D341Med (cell line): Measurements from ENCODE around the gene LTB4R.
A peak's percentile ranks its signal among the peaks of the same experiment; 100 is the strongest.

Source experiments
- DNase-seq: peaks from one replicate; pipeline ENCODE4 v3.0.0; 2012; ENCODE audit warnings: low spot score

Gene LTB4R

GRCh38 chr14:24310646-24311604 is at the start of gene LTB4R:
Gene LTB4R (plus strand): TSS chr14:24311502. CDS start chr14:24315652, 4,150 bp downstream.
- DNase-seq, result no peak

GRCh38 chr14:24261969-24262327 is 49.4 kb upstream of the LTB4R start:
- no peak for DNase-seq

- DNase-seq, result no peak
Observed at GRCh38 chr14:24262821-24263733, 48.2 kb upstream of the LTB4R start, which contains the start of gene TGM1. Gene TGM1 (minus strand): TSS chr14:24263177. CDS start chr14:24262352, 825 bp downstream.

- no peak for DNase-seq
Observed at GRCh38 chr14:24263848-24264247, 47.5 kb upstream of the LTB4R start.

- DNase-seq, result no peak
Observed at GRCh38 chr14:24264298-24264697, 47.0 kb upstream of the LTB4R start.

GRCh38 chr14:24266344-24267244 is 44.7 kb upstream of the LTB4R start:
- DNase-seq, result no peak

GRCh38 chr14:24267516-24267915 is 43.8 kb upstream of the LTB4R start:
- no peak for DNase-seq

GRCh38 chr14:24268225-24268624 is 43.1 kb upstream of the LTB4R start:
- no peak for DNase-seq

GRCh38 chr14:24269368-24269767 is 41.9 kb upstream of the LTB4R start:
- DNase-seq, result no peak

- no peak for DNase-seq
Observed at GRCh38 chr14:24269910-24270536, 41.3 kb upstream of the LTB4R start.

GRCh38 chr14:24270537-24271133 is 40.7 kb upstream of the LTB4R start:
- DNase-seq, result no peak

- DNase-seq, result peak; percentile 98
Observed at GRCh38 chr14:24271134-24271833, 40.0 kb upstream of the LTB4R start, which contains the start of gene RABGGTA. Gene RABGGTA (minus strand): TSS chr14:24271597. CDS start chr14:24271115, 482 bp downstream.

- no peak for DNase-seq
Observed at GRCh38 chr14:24271834-24272263, 39.5 kb upstream of the LTB4R start.

GRCh38 chr14:24272467-24272866 is 38.8 kb upstream of the LTB4R start:
- no peak for DNase-seq

- peak; percentile 57 for DNase-seq
Observed at GRCh38 chr14:24273422-24273998, 37.8 kb upstream of the LTB4R start.

GRCh38 chr14:24274101-24274543 is 37.2 kb upstream of the LTB4R start:
- no peak for DNase-seq

- DNase-seq, result no peak
Observed at GRCh38 chr14:24277071-24277470, 34.2 kb upstream of the LTB4R start.

- no peak for DNase-seq
Observed at GRCh38 chr14:24277606-24278321, 33.5 kb upstream of the LTB4R start.

GRCh38 chr14:24278424-24278823 is 32.9 kb upstream of the LTB4R start:
- no peak for DNase-seq
